ENCODE data around the gene ZER1. TPM values are rescaled to one million over a fixed set of nuclear protein-coding genes. Genes with fewer than 3 reads are reported as not detected.

Gene ZER1
- total and polyA plus RNA-seq, 2 of the 8 experiments (the other 6 are each of a cell fraction or from before 2014, with no cell fraction given): 20.5 to 26.6 TPM

DNA sequence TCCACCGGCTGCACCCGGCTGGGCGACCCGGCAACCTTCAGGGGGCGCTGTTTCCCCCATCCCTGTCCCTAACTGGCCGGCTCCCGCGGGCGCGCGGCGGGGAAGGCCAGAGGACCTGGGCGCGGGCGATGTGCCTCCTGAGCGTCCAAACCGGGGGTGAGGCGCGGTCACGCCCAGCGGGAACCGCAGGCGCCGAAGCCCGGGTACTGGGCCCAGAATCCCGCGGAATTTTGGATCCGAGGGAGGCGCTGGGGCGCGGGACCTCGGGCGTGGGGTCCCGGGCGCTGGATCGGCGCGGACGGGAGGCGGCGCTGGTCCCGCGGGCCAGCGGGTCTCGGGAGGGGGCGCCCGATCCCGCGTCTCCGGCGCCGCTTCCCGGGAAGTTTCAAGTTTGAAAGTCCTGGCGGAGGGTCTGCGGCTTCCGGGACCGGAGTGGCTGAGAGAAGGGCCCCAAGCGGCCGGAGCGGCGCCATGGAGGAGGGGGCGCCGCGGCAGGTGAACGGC is 69.2 kb downstream of the ZER1 start, which contains the start of gene PKN3 (continued):
- TF ChIP-seq EP300 (IDR thresholded peaks at IDR 0.05; ENCODE audit: borderline replicate concordance in 1 of 2, low read depth in 2 of 2, low read length in 2 of 2) (0 out of 3 replicates have a peak, but pooled peaks of 1 of the 2 experiments have one; percentile 20), KDM4A (IDR thresholded peaks at IDR 0.05; ENCODE audit: low read depth, low read length, severe bottlenecking) (no peak), SIX5 (IDR thresholded peaks at IDR 0.05; ENCODE audit: low read depth, low read length) (no peak), NANOG (IDR thresholded peaks at IDR 0.05; ENCODE audit: insufficient read depth, low read depth, low read length, poor library complexity, severe bottlenecking) (no peak), RAD21 (IDR thresholded peaks at IDR 0.05 in 1 of 2, conservative IDR thresholded peaks at IDR 0.05 in 1 of 2; ENCODE audit: low read depth in 2 of 2, low read length in 2 of 2) (peak; percentile 34 to 46; a peak in 3 of 4 replicates), TEAD4 (IDR thresholded peaks at IDR 0.05; ENCODE audit: low read depth, low read length) (no peak; the same call in 1 of the 2 replicates), PHF8 (conservative IDR thresholded peaks at IDR 0.05; ENCODE audit: low read depth, low read length) (peak; percentile 63; the same call in 1 of the 2 replicates), CBX8 (IDR thresholded peaks at IDR 0.05; ENCODE audit: borderline replicate concordance, low read depth, low read length) (no peak), KDM5A (IDR thresholded peaks at IDR 0.05; ENCODE audit: low read length) (no peak), CTBP2 (IDR thresholded peaks at IDR 0.05; ENCODE audit: borderline replicate concordance, insufficient read depth, insufficient read length, low read length) (no peak), FOSL1 (IDR thresholded peaks at IDR 0.05; ENCODE audit: insufficient read depth, low read depth, low read length) (no peak), JUN (IDR thresholded peaks at IDR 0.05; ENCODE audit: low read depth, low read length) (peak; percentile 11; the same call in 1 of the 2 replicates), CBX5 (IDR thresholded peaks at IDR 0.05; ENCODE audit: low read depth, low read length) (no peak), TBP (IDR thresholded peaks at IDR 0.05; ENCODE audit: low read depth, low read length) (no peak; the same call in 1 of the 2 replicates), RNF2 (IDR thresholded peaks at IDR 0.05; ENCODE audit: borderline replicate concordance, low read depth, low read length, missing control alignments, poor library complexity, severe bottlenecking) (no peak)
- TF ChIP-seq, protein P1, sequence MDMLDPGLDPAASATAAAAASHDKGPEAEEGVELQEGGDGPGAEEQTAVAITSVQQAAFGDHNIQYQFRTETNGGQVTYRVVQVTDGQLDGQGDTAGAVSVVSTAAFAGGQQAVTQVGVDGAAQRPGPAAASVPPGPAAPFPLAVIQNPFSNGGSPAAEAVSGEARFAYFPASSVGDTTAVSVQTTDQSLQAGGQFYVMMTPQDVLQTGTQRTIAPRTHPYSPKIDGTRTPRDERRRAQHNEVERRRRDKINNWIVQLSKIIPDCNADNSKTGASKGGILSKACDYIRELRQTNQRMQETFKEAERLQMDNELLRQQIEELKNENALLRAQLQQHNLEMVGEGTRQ (IDR thresholded peaks at IDR 0.05; ENCODE audit: low read length): no peak
